ENCODE results near the gene CMKLR1. TPM values are rescaled to one million over a fixed set of nuclear protein-coding genes. Genes with fewer than 3 reads are reported as not detected.

Gene CMKLR1
- total and polyA plus RNA-seq, 9 of the 15 experiments (the other 6 are each of a cell fraction or from before 2014, with no cell fraction given): 0.11 to 1.4 (median 0.20) TPM

- H3K9me3 ChIP-seq (replicated peaks; ENCODE audit: control insufficient read depth, insufficient read depth, low read depth, low read length): no peaks in the 10 kb centered on the region
- no peak overlapping the region for H3K4me2 ChIP-seq (ENCODE audit: insufficient read depth, low read length)
- H3K79me2 ChIP-seq (ENCODE audit: control insufficient read depth, insufficient read depth, low read length): no peaks in the 10 kb centered on the region
- no peaks in the 10 kb centered on the region for H3K36me3 ChIP-seq (ENCODE audit: control insufficient read depth, insufficient read depth, low read length)
- peak; percentile 81 for TF ChIP-seq ZNF146 (CRISPR knock-in tag; IDR thresholded peaks at IDR 0.05; ENCODE audit: unreplicated experiment)
- 0 out of 2 replicates have a peak, but pooled peaks have one; percentile 16 for TF ChIP-seq MAFG (tag; conservative IDR thresholded peaks at IDR 0.05)
- TF ChIP-seq SIN3A (IDR thresholded peaks at IDR 0.05; ENCODE audit: borderline replicate concordance in 2 of 2, control insufficient read depth in 1 of 2, low read depth in 2 of 2, low read length in 2 of 2): no peak
- TF ChIP-seq LEF1 (IDR thresholded peaks at IDR 0.05): no peak
- peak; percentile 48 for TF ChIP-seq ZNF316 (IDR thresholded peaks at IDR 0.05)
- TF ChIP-seq RBM25 (IDR thresholded peaks at IDR 0.05; ENCODE audit: low read depth, low read length, severe bottlenecking): peak; percentile 79
- H3K27me3 ChIP-seq (ENCODE audit: control insufficient read depth in 2 of 2, insufficient read depth in 2 of 2, low read length in 2 of 2): peaks cover 0 to 3% of the 10 kb centered on the region in 2 experiments; a peak in 1 of 5 replicates
- in situ Hi-C loops (cut with MboI): no loop called here
- H3K9ac ChIP-seq (ENCODE audit: insufficient read depth in 1 of 2, low read depth in 2 of 2, low read length in 2 of 2): no peak overlapping the region
- no peak overlapping the region for H3K4me3 ChIP-seq
- H3K27ac ChIP-seq (ENCODE audit: extremely low read depth, low read depth, low read length): no peak overlapping the region
- intact Hi-C loops (cut with micrococcal nuclease): no loop called here
- POLR2A ChIA-PET: interaction anchor here (0.5 kb wide), 1 partner anchor 593 kb away, joined by 3 read pairs; no protein-coding TSS in a partner anchor
- DNase-seq (ENCODE audit: extremely low read depth in 1 of 4, low spot score in 3 of 4) (no peak), FAIRE-seq (no peak), ATAC-seq (no peak)
- H3K9me1 ChIP-seq (ENCODE audit: control insufficient read depth, insufficient read depth, low read length): no peaks in the 10 kb centered on the region
- no peak overlapping the region for H2AFZ ChIP-seq (ENCODE audit: low read depth, low read length)
- BruUV-seq (replicated peaks): no TSS peak
- WGBS (ENCODE audit: insufficient coverage, low coverage, missing lambda C conversion rate): 17% methylated on average over 6 of the region's 6 CpGs
- no peaks in the 10 kb centered on the region; the same call in 1 of the 2 replicates for H4K20me1 ChIP-seq (replicated peaks; ENCODE audit: control insufficient read depth, insufficient read depth, low read length)
- CTCF ChIA-PET (ENCODE audit: low intra/inter-chr PET ratio): no interaction called here
- H3K4me1 ChIP-seq (replicated peaks in 1 of 2; ENCODE audit: control insufficient read depth in 2 of 2, insufficient read depth in 2 of 2, low read length in 2 of 2): peaks cover 5 to 16% of the 10 kb centered on the region in 2 experiments
Observed at GRCh38 chr12:108317308-108318234, 21.5 kb downstream of the CMKLR1 start.

Data from K562 (cell line).